Endodermal cell (in vitro differentiated cells): ENCODE results near the gene SUSD6. TPM values are rescaled to one million over a fixed set of nuclear protein-coding genes. Genes with fewer than 3 reads are reported as not detected.
"Not testable (repeated sequence)": the region's sequence is repeated elsewhere in the genome, so short reads cannot be mapped to it uniquely, and the experiment has no call there.

Experiments used
- DNase-seq: peaks from one replicate; pipeline ENCODE4 v3.0.0-alpha.2; 2017
- H3K27ac ChIP-seq: 2 replicates; pipeline ENCODE4 v1.5.1; 2013; ENCODE audit warnings: mild to moderate bottlenecking, low read depth, low read length, moderate library complexity
- H3K27me3 ChIP-seq: 2 replicates; pipeline ENCODE4 v1.6.1; 2013; ENCODE audit warnings: mild to moderate bottlenecking, low read length, moderate library complexity; ENCODE audit not compliant: insufficient read depth, control insufficient read depth, poor library complexity, severe bottlenecking
- H3K36me3 ChIP-seq: 2 replicates; pipeline ENCODE4 v1.7.0; 2013; ENCODE audit warnings: mild to moderate bottlenecking, low read length, moderate library complexity; ENCODE audit not compliant: control insufficient read depth, insufficient read depth
- H3K4me1 ChIP-seq: one replicate; pipeline ENCODE4 v1.7.0; 2013; ENCODE audit warnings: low read length; ENCODE audit not compliant: control insufficient read depth, insufficient read depth
- H3K4me3 ChIP-seq: 2 replicates; pipeline ENCODE4 v1.5.1; 2013; ENCODE audit warnings: mild to moderate bottlenecking, low read length, moderate library complexity
- H3K9ac ChIP-seq: 2 replicates; pipeline ENCODE4 v1.6.1; 2013; ENCODE audit warnings: mild to moderate bottlenecking, low read length, moderate library complexity; ENCODE audit not compliant: poor library complexity, severe bottlenecking; ENCODE audit errors: extremely low read depth
- H3K9me3 ChIP-seq: 2 replicates; pipeline ENCODE4 v1.6.1; 2013; ENCODE audit warnings: mild to moderate bottlenecking, low read length, moderate library complexity; ENCODE audit not compliant: control insufficient read depth
- H3K27ac Mint-ChIP-seq: 2 replicates; pipeline ENCODE4 v1.8.0; 2020; ENCODE audit warnings: mixed read lengths
- H3K27me3 Mint-ChIP-seq: 2 replicates; pipeline ENCODE4 v1.8.0; 2021; ENCODE audit warnings: mild to moderate bottlenecking, mixed read lengths; ENCODE audit not compliant: insufficient read depth
- H3K36me3 Mint-ChIP-seq: 2 replicates; pipeline ENCODE4 v1.8.0; 2020; ENCODE audit warnings: low read depth, mixed read lengths
- H3K4me1 Mint-ChIP-seq: 2 replicates; pipeline ENCODE4 v1.8.0; 2020; ENCODE audit warnings: mixed read lengths
- H3K4me3 Mint-ChIP-seq: 2 replicates; pipeline ENCODE4 v1.8.0; 2020; ENCODE audit warnings: mild to moderate bottlenecking, moderate library complexity, mixed read lengths
- H3K9me3 Mint-ChIP-seq: 2 replicates; pipeline ENCODE4 v1.8.0; 2020; ENCODE audit warnings: mild to moderate bottlenecking, mixed read lengths
- WGBS, 2 experiments: methylation state at CpG; one replicate each; pipeline versions ENCODE4 v1.1.5 to v1.1.7; 2013; ENCODE audit warnings: missing lambda C conversion rate in 2 of 2, mixed read lengths in 1 of 2; ENCODE audit not compliant: insufficient coverage in 1 of 2, insufficient read length in 1 of 2; 5-methylcytosine and 5-hydroxymethylcytosine counted together
- total RNA-seq, 2 donors: library from RNA; stranded (reverse); fragmentation: NEBNext Ultra II Directional in 1 of 2; extraction: Animal tissue kit (Norgen Biotek cat#: 25700) in 1 of 2; gene quantifications; 2 replicates in 1 of 2; 3 replicates in 1 of 2; pipeline ENCODE4 v1.2.1, GENCODE V29; 2021
- TF ChIP-seq, protein P1 (sequence below): fragments of 200-600 bp; sonication (generic); conservative IDR thresholded peaks from 2 replicates; pipeline ENCODE4 v1.5.0; 2021; ENCODE audit warnings: antibody characterized with exemption, mild to moderate bottlenecking

Gene SUSD6
- total RNA-seq, 2 donors from 2014 or later, result 5.7 to 5.9 TPM

- Histone ChIP-seq H3K9ac (no peak overlapping the region), H3K4me1 (peaks cover 3% of the 10 kb centered on the region), H3K27me3 (no peaks in the 10 kb centered on the region), H3K36me3 (no peaks in the 10 kb centered on the region), H3K9me3 (no peaks in the 10 kb centered on the region), H3K4me3 (no peak overlapping the region), H3K27ac (no peak overlapping the region)
- Mint-ChIP-seq H3K27ac (no peak overlapping the region), H3K36me3 (no peaks in the 10 kb centered on the region), H3K27me3 (peaks cover 3% of the 10 kb centered on the region), H3K4me1 (no peaks in the 10 kb centered on the region), H3K9me3 (no peaks in the 10 kb centered on the region), H3K4me3 (no peak overlapping the region)
- no peak for DNase-seq
- WGBS, 2 experiments, result 71 to 83% methylated on average over 1 to 6 of the region's 6 CpGs
- TF ChIP-seq, protein P1, sequence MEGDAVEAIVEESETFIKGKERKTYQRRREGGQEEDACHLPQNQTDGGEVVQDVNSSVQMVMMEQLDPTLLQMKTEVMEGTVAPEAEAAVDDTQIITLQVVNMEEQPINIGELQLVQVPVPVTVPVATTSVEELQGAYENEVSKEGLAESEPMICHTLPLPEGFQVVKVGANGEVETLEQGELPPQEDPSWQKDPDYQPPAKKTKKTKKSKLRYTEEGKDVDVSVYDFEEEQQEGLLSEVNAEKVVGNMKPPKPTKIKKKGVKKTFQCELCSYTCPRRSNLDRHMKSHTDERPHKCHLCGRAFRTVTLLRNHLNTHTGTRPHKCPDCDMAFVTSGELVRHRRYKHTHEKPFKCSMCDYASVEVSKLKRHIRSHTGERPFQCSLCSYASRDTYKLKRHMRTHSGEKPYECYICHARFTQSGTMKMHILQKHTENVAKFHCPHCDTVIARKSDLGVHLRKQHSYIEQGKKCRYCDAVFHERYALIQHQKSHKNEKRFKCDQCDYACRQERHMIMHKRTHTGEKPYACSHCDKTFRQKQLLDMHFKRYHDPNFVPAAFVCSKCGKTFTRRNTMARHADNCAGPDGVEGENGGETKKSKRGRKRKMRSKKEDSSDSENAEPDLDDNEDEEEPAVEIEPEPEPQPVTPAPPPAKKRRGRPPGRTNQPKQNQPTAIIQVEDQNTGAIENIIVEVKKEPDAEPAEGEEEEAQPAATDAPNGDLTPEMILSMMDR, result no peak
These were observed 18.2 kb upstream of the SUSD6 start for GRCh38 chr14:69593018-69593677.

GRCh38 chr14:69594846-69595245, 16.6 kb upstream of the SUSD6 start:
- Mint-ChIP-seq H3K27me3 (no peaks in the 10 kb centered on the region), H3K27ac (peak overlapping the region; percentile 16)
- 96 to 97% methylated on average over 5 to 6 of the region's 6 CpGs for WGBS, 2 experiments

DNA sequence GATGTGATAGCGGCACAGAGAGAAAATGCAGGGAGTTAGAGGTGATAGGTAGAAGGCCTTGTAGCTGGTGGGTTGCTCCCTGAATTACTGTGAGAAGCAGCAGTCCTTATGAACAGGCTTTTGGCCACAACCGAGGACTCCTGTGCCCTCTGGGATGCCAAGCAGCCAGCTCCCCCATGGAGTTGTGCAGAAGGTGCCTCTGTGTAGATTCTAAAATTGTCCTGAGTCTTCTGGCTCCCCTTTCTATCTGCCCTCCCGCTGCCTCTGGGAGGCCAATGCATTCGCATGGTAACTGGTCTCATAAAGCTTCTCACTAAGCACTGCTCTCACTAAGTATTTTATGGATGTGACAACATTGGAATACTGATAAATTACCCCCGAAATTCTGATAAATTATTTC, 16.1 kb upstream of the SUSD6 start:
- 91 to 100% methylated on average over 1 to 4 of the region's 5 CpGs for WGBS, 2 experiments

More at GRCh38 chr14:69594846-69595245, 16.6 kb upstream of the SUSD6 start:
- Histone ChIP-seq H3K9ac (no peak overlapping the region), H3K27ac (no peak overlapping the region), H3K4me1 (peaks cover 3% of the 10 kb centered on the region), H3K9me3 (no peaks in the 10 kb centered on the region), H3K36me3 (no peaks in the 10 kb centered on the region), H3K4me3 (no peak overlapping the region), H3K27me3 (no peaks in the 10 kb centered on the region)
- no peaks in the 10 kb centered on the region for H3K4me1 Mint-ChIP-seq
- no peak for DNase-seq
- TF ChIP-seq, protein P1, result no peak
- H3K9me3 Mint-ChIP-seq, result no peaks in the 10 kb centered on the region
- no peak overlapping the region for H3K4me3 Mint-ChIP-seq
- no peaks in the 10 kb centered on the region for H3K36me3 Mint-ChIP-seq

DNA sequence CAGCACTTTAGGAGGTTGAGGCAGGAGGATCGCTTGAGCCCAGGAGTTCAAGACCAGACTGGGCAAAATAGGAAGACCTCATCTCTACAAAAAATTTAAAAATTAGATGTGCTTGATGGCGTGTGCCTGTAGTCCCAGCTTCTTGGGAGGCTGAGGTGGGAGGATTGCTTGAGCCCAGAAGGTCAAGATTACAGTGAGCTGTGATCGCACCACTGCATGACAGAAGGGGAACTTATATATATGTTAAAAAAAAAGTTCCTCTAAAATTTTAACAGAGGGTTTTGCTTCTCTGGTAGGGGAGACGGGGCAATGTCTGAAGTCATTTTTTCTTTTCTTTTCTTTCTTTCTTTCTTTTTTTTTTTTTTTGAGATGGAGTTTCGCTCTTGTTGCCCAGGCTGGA, 12.0 kb upstream of the SUSD6 start:
- DNase-seq, H3K4me3 Mint-ChIP-seq, H3K9me3 Mint-ChIP-seq, H3K27ac ChIP-seq, H3K27me3 ChIP-seq, H3K27me3 Mint-ChIP-seq, H3K9ac ChIP-seq, H3K4me3 ChIP-seq, H3K36me3 ChIP-seq, H3K4me1 Mint-ChIP-seq, H3K27ac Mint-ChIP-seq, H3K9me3 ChIP-seq, H3K36me3 Mint-ChIP-seq, H3K4me1 ChIP-seq: not testable (repeated sequence)
- WGBS, 2 experiments, result 98 to 100% methylated on average over 2 to 3 of the region's 5 CpGs

More for the DNA sequence above, 16.1 kb upstream of the SUSD6 start:
- Mint-ChIP-seq H3K4me1 (no peaks in the 10 kb centered on the region), H3K9me3 (no peaks in the 10 kb centered on the region), H3K4me3 (no peak overlapping the region), H3K27me3 (no peaks in the 10 kb centered on the region), H3K36me3 (no peaks in the 10 kb centered on the region), H3K27ac (no peak overlapping the region)
- H3K9me3 ChIP-seq, result no peaks in the 10 kb centered on the region
- no peak overlapping the region for H3K27ac ChIP-seq
- H3K27me3 ChIP-seq, result no peaks in the 10 kb centered on the region
- H3K4me3 ChIP-seq, result no peak overlapping the region
- no peak overlapping the region for H3K9ac ChIP-seq
- peaks cover 3% of the 10 kb centered on the region for H3K4me1 ChIP-seq
- no peak for DNase-seq
- H3K36me3 ChIP-seq, result no peaks in the 10 kb centered on the region
- TF ChIP-seq, protein P1, result no peak
